NCI-H2196 treated with DMSO at 0.1 percent for 48 hours (cell line): ENCODE results near the gene TNFRSF12A.
"Not testable (repeated sequence)": the region's sequence is repeated elsewhere in the genome, so short reads cannot be mapped to it uniquely, and the experiment has no call there.

Source experiments
- DNase-seq: peaks from one replicate; lab custom pipeline; 2025; ENCODE audit not compliant: unreplicated experiment; lab: John Stamatoyannopoulos, UW

The TNFRSF12A gene

GRCh38 chr16:3060339-3061127 is 40.4 kb downstream of the TNFRSF12A start:
- no peak for DNase-seq

- no peak for DNase-seq
Observed at GRCh38 chr16:3062553-3062952, 42.4 kb downstream of the TNFRSF12A start.

- no peak for DNase-seq
Observed at GRCh38 chr16:3063625-3064386, 43.6 kb downstream of the TNFRSF12A start.

- DNase-seq = no peak
Observed at GRCh38 chr16:3065069-3065741, 45.0 kb downstream of the TNFRSF12A start, which contains the start of gene IL32. TSS of gene IL32 (plus strand) at chr16:3065640. CDS start at chr16:3065812, 172 bp downstream.

- DNase-seq = no peak
Observed at GRCh38 chr16:3065742-3066439, 45.7 kb downstream of the TNFRSF12A start.

GRCh38 chr16:3066440-3066748 is 46.2 kb downstream of the TNFRSF12A start:
- no peak for DNase-seq

GRCh38 chr16:3068487-3068886 is 48.3 kb downstream of the TNFRSF12A start:
- DNase-seq = no peak

GRCh38 chr16:3069146-3069545 is 49.0 kb downstream of the TNFRSF12A start:
- not testable (repeated sequence) for DNase-seq

- no peak for DNase-seq
Observed at GRCh38 chr16:3070608-3071111, 50.5 kb downstream of the TNFRSF12A start.

- DNase-seq = no peak
Observed at GRCh38 chr16:3071655-3072054, 51.5 kb downstream of the TNFRSF12A start.
